Measurements from ENCODE around the gene DEPP1. TPM values are rescaled to one million over a fixed set of nuclear protein-coding genes. Genes with fewer than 3 reads are reported as not detected.

Gene DEPP1
- total RNA-seq, 2 donors from 2014 or later = 226 to 230 TPM

DNA sequence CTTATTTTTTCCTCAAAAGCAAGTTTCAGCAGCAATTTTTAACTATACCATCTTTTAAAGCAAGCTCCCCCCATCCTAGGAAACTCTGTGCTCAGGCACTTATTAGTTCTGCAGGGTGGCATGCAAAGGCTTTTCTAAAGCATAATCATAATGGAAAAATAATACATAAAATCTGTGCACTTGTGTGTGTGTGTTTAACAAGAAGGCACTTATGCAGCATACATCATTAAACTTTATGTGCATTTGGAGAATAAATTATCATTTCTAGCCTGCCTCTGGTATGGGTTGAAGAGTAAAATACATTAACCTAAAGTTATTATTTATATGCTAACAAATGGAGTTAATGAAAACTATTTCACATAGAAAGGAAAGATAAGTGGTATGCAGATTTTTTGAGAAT lies 24.6 kb downstream of the DEPP1 start:
- ATAC-seq (no peak), DNase-seq (no peak)
- H3K4me1 ChIP-seq = peaks cover 31% of the 10 kb centered on the region
- TF ChIP-seq, protein P1, sequence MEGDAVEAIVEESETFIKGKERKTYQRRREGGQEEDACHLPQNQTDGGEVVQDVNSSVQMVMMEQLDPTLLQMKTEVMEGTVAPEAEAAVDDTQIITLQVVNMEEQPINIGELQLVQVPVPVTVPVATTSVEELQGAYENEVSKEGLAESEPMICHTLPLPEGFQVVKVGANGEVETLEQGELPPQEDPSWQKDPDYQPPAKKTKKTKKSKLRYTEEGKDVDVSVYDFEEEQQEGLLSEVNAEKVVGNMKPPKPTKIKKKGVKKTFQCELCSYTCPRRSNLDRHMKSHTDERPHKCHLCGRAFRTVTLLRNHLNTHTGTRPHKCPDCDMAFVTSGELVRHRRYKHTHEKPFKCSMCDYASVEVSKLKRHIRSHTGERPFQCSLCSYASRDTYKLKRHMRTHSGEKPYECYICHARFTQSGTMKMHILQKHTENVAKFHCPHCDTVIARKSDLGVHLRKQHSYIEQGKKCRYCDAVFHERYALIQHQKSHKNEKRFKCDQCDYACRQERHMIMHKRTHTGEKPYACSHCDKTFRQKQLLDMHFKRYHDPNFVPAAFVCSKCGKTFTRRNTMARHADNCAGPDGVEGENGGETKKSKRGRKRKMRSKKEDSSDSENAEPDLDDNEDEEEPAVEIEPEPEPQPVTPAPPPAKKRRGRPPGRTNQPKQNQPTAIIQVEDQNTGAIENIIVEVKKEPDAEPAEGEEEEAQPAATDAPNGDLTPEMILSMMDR (IDR thresholded peaks at IDR 0.05) = no peak
- no peak for TF ChIP-seq POLR2A (IDR thresholded peaks at IDR 0.05)
- no peaks in the 10 kb centered on the region for H3K36me3 ChIP-seq (replicated peaks in 1 of 2; ENCODE audit: insufficient read depth in 1 of 2, low read depth in 2 of 2)
- intact Hi-C loops (cut with DNase I) = no loop called here
- H3K4me3 ChIP-seq = no peak overlapping the region
- no peaks in the 10 kb centered on the region for H3K9me3 ChIP-seq
- H3K27me3 ChIP-seq = no peaks in the 10 kb centered on the region
- no peak overlapping the region for H3K27ac ChIP-seq

DNA sequence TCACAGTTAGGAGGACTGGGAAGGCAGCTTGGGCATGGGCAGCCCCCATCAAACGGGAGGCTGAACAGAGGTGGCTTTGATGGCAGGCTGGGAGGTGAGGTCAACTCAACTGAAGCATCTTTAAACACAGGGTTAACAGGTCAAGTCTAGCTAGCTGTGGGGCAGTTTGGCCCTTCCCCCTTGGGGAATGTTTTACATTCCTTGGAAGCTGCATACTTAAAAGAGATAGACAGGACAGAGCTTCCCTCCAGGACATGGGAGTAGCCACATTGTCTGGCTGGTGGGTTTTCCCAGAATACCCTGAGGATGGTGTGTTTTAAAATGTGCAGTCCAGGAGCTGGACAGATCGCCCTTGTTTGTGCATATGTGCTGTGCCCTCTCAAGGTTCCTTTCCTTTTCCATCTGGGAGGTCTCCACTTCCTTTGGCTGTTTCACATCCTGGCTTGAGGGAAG lies 25.8 kb downstream of the DEPP1 start:
- TF ChIP-seq POLR2A (IDR thresholded peaks at IDR 0.05) = no peak
- TF ChIP-seq, protein P1 (IDR thresholded peaks at IDR 0.05) = no peak
- Histone ChIP-seq H3K4me3 (no peak overlapping the region), H3K36me3 (replicated peaks in 1 of 2; ENCODE audit: insufficient read depth in 1 of 2, low read depth in 2 of 2) (no peaks in the 10 kb centered on the region), H3K9me3 (no peaks in the 10 kb centered on the region), H3K4me1 (peaks cover 21% of the 10 kb centered on the region), H3K27me3 (no peaks in the 10 kb centered on the region), H3K27ac (no peak overlapping the region)
- WGBS, 2 donors = 78% methylated on average over 2 of the region's 2 CpGs
- peak in 1 of 4 donors; percentile 4 for DNase-seq
- no peak for ATAC-seq
- intact Hi-C loops (cut with DNase I) = no loop called here

DNA sequence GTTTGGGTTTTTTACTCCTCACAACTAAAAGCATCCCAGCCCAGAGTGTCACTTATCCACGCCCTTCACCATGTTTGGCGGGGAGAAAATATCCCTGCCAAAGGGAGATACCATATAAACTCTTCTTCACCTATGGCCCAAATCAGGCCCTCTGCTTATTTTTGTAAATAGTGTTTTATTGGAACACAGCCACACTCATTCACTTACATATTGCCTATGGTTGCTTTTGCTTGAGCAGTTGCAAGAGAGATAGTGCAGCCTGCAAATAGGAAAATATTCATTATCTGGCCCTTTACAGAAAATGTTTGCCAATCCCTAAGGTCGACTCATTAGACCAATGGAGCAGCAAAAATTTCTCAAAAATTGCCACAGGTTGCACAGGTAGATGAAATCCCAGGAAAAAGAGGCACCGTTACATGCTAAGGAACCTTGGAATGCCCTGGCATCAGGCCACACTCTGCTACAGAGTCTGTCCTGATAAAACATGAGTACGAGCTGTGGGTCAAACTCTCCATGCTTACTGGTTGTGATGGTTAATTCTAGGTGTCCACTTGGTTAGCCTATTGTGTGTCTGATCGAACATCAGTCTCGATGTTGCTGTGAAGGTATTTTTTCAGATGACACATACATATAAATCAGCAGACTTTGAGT lies 26.9 kb downstream of the DEPP1 start:
- Histone ChIP-seq H3K36me3 (replicated peaks in 1 of 2; ENCODE audit: insufficient read depth in 1 of 2, low read depth in 2 of 2) (no peaks in the 10 kb centered on the region), H3K27ac (no peak overlapping the region), H3K4me3 (no peak overlapping the region), H3K4me1 (peaks cover 12% of the 10 kb centered on the region), H3K27me3 (no peaks in the 10 kb centered on the region), H3K9me3 (no peaks in the 10 kb centered on the region)
- ATAC-seq = no peak
- no peak for TF ChIP-seq POLR2A (IDR thresholded peaks at IDR 0.05)
- TF ChIP-seq, protein P1 (IDR thresholded peaks at IDR 0.05) = no peak
- 87 to 88% methylated on average over 7 of the region's 7 CpGs for WGBS, 2 donors
- peak in 1 of 4 donors; percentile 11 for DNase-seq
- intact Hi-C loops (cut with DNase I) = no loop called here

DNA sequence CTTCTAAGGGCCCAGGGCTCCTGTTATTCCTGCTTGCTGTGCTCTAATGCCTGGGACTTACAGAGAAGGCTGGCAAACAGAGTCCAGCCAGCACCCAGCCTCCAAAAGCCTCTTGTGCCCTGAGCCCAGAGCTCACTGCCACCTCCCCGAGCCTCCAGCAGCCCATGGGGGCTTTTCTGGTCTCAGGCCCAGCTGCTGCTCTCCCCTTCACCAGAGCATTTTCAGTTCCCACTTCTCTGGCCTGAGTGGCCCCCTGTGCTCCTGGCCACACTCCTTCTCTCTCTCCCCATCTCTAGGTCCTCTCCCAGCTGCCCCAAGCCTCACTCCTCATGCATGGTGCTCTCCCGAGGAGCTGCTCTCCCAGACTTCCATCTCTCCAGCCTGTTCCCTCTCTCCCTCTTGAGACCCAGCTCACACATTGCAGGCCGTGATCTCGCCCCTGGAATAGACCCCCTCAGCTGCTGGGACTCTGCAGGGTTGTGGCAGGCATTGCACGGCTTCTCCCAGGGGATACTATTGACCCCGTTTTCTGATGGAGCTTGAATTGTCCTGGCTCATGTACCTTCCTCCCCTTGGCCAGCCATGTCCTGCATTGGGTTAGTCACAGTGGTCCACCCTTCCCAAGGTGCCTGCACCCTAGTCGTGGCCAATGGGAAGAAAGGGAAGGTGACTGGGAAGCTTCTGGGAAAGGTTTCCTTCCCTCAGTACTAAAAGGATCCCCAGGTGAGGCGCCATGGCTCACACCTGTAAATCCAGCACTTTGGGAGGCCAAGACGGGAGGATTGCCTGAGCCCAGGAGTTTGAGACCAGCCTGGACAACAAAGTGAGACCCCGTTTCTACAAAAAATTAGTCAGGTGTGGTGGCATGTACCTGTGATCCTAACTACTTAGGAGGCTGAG lies 28.0 kb downstream of the DEPP1 start:
- Histone ChIP-seq H3K27me3 (no peaks in the 10 kb centered on the region), H3K4me1 (peaks cover 12% of the 10 kb centered on the region), H3K9me3 (no peaks in the 10 kb centered on the region), H3K27ac (no peak overlapping the region), H3K4me3 (no peak overlapping the region), H3K36me3 (replicated peaks in 1 of 2; ENCODE audit: insufficient read depth in 1 of 2, low read depth in 2 of 2) (no peaks in the 10 kb centered on the region)
- ATAC-seq (no peak), DNase-seq (peak in 1 of 4 donors; percentile 5)
- 87 to 92% methylated on average over 8 to 10 of the region's 10 CpGs for WGBS, 2 donors
- TF ChIP-seq POLR2A (IDR thresholded peaks at IDR 0.05) = no peak
- TF ChIP-seq, protein P1 (IDR thresholded peaks at IDR 0.05) = no peak
- intact Hi-C loops (cut with DNase I) = no loop called here
